Fibroblast of lung (primary cell): ENCODE data around the gene EGLN1.

ENCODE experiments used
- EZH2 ChIP-seq: IDR thresholded peaks from 2 replicates; pipeline ENCODE4 v1.5.1; 2012; ENCODE audit warnings: low read length, control low read depth, mild to moderate bottlenecking; ENCODE audit errors: missing control alignments
- TF ChIP-seq, protein P1 (sequence below), 2 donors: IDR thresholded peaks in 1 of 2; conservative IDR thresholded peaks in 1 of 2; 1 replicate in 1 of 2; 2 replicates in 1 of 2; pipeline ENCODE4 v1.5.1; 2011 to 2012; ENCODE audit warnings: low read length in 2 of 2, control low read depth in 1 of 2, inconsistent platforms in 1 of 2, low read depth in 1 of 2, mild to moderate bottlenecking in 1 of 2

DNA sequence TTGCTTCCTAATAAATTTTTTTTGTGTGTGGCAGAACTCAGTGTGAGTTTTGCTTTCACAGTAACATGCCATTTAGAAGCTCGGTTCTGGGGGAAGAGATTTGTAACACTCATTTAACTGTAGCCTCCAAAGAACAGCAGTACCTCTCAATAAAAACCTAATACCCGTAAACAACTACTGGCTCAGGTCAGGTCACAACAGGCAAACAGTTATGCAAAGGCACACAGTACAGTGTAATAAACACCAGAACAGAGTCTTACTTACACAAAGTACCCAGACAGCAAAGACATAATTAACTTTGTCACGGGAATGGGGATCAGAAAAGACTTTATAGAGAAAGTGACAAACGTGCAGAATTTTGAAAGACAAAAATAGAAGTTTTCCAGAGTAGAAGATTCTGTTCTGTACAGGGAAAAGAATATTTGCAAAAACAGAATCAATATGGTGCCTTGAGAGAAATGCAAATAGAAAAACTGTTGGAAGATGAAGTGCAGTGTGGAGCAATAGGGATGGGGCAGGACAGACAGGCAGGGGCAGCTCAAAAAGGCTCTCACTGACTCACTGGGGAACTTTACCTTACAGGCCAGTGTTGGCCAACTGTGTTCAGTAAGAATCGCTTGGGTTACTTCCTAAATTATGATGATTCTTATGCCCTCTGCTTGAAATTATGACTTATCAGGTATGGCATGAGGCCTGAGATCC lies 38.8 kb downstream of the EGLN1 start:
- TF ChIP-seq, protein P1, sequence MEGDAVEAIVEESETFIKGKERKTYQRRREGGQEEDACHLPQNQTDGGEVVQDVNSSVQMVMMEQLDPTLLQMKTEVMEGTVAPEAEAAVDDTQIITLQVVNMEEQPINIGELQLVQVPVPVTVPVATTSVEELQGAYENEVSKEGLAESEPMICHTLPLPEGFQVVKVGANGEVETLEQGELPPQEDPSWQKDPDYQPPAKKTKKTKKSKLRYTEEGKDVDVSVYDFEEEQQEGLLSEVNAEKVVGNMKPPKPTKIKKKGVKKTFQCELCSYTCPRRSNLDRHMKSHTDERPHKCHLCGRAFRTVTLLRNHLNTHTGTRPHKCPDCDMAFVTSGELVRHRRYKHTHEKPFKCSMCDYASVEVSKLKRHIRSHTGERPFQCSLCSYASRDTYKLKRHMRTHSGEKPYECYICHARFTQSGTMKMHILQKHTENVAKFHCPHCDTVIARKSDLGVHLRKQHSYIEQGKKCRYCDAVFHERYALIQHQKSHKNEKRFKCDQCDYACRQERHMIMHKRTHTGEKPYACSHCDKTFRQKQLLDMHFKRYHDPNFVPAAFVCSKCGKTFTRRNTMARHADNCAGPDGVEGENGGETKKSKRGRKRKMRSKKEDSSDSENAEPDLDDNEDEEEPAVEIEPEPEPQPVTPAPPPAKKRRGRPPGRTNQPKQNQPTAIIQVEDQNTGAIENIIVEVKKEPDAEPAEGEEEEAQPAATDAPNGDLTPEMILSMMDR (conservative IDR thresholded peaks at IDR 0.05 in 1 of 2, IDR thresholded peaks at IDR 0.05 in 1 of 2; ENCODE audit: low read depth in 1 of 2, low read length in 2 of 2), result no peak
- TF ChIP-seq EZH2, result no peak
